Superior temporal gyrus (tissue), 1 donor: ENCODE measurements around the gene ATP13A5.

Experiments used
- DNase-seq: peaks from one replicate; pipeline ENCODE4 v3.0.0-alpha.2; 2016; ENCODE audit errors: extremely low spot score

The ATP13A5 gene

DNA sequence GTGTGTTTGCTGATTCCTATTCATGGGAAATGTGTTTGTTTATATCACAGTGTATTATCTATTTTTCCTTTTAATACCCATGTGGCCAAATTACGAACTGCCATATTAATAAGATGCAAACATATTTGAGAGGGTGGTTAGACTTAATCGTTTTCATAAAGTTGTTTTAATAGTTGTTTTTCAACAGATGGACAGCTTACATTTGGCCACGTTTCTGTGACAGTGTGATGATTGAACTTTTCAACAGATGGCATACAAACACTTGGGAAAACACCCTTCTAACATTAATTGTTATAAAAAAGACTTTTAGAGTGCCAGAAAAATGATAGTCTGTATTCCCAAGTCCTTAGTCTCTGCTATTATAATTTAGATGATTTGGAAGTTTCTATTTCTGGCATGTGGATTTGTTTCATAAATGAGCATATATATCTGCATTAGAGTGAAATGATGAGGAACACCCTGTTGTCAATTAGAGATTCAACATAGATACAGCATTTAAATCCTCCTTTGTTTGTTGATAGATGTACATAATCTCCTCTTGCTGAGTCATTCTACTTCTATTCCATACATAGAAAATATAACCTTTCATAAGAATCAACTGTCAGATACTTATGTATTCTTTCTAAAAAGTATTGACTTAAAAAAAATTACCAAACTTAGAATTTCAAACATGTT, 124.4 kb downstream of the ATP13A5 start:
- no peak for DNase-seq

GRCh38 chr3:193250492-193250891, 128.1 kb downstream of the ATP13A5 start:
- DNase-seq, result no peak

- no peak for DNase-seq
Observed at GRCh38 chr3:193248848-193249468, 129.6 kb downstream of the ATP13A5 start.

DNA sequence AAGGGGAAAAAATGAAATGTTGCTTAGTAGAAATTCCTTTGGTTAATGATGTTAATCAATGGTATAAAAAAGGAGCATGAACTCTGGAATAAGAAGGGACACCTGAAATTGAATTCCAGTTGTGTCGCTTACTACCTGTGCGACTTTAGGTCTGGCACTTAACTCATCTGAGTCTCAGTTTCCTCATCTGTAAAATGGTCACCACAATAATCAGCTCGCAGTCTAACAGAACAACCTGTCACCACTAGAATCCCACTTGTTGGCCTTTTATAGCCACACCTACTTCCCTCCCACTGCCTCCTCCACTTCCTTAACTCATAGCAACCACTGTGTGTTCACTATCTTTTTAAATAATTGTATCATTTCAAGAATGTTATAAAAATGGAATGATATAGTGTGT, 135.0 kb downstream of the ATP13A5 start:
- no peak for DNase-seq

DNA sequence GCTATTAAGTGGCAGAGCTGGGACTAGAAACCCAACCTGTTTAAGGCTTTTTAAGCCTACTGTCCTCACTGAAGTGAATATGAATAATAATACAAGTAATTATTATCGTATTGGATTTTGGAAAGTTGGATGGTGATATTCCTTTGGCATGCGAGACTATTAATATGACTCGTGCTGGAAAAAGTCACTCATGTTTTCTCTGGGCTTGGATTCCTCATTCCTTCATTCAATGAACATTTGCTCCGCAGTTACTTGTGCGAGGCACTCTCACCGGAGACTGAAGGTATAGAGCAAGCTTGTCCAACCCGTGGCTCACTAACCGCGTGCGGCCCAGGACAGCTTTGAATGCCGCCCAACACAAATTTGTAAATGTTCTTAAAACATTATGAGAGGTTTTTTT, 136.8 kb downstream of the ATP13A5 start:
- peak; percentile 32 for DNase-seq

- peak; percentile 35 for DNase-seq
Observed at GRCh38 chr3:193240850-193241706, 137.5 kb downstream of the ATP13A5 start, which contains the start of gene PLAAT1. TSS of gene PLAAT1 (plus strand) at chr3:193241222. CDS start at chr3:193255651, 14,429 bp downstream.

DNA sequence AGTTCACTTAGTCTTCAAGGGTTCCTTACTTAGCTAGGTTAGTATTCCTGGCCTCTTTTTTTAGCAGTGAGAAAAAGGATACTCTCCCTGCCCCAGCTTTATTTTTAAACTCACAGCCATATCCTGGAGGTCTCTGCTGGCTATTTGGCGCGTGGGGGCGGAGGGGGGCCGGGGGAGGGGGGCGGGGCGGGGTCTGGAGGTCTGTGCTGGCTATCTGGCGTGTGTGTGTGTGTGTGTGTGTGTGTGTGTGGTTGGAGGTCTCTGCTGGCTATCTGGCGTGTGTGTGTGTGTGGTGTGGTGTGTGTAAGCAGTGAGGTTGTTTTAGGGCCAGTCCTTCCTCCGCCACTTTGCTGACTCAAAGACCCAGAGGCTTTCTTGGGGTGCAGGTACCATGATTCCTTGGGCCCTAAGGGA, 138.1 kb downstream of the ATP13A5 start:
- DNase-seq, result no peak

DNA sequence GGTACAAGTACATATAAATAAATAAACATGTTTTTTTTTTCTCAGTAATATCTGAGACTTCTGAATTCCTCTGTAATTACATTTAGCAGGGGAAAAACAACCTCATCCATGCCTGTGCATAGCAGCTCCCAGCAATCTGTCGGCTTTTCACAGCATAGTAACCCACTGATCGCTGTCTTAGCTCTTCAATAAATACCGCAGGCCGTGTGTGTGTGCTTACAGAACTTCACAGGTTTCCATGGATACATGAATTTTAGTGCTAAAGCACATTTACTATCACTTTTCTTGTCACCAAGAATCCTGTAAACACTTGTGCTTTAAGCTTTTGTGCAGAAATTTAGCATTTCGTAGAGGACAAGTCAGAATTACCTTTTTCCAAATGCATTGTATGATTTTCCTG, 141.5 kb downstream of the ATP13A5 start:
- DNase-seq, result peak; percentile 37

DNA sequence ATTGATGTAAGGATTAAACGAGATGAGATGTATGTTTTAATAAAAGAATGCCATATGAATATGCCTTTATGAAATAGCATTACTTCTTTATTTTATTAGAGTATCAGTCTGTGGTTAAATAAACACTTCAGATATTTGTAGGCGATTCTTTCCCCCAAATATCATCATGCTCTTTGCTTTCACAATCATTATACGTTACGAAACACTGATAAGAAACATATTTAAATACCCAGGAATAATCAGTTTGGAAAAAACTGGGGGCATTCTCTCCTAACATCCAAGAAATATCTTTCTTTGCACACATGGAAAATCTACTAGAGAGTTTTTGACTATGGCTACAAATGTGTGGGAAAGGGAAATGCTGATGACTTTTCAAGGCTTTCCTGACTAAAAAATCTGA, 142.0 kb downstream of the ATP13A5 start:
- no peak for DNase-seq

DNA sequence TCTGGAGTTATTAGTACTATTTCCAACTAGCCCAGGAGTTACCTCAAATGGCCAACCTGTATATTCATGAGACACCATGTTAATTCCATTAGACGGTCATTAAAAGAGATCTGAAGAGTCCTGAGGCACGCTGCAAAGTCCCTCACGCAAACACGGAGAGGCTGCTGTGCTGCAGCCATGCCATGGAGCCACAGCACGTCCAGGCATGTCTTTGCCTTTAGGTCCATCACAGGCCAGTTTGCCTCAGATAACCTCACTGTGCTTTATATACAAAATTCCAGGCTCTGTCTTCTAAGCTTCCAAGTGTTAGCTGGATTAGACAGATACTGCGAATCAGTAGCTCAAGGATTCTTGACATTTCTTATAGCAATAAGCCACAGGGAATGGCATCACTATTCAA, 147.4 kb downstream of the ATP13A5 start:
- DNase-seq, result no peak

GRCh38 chr3:193230610-193231009, 147.9 kb downstream of the ATP13A5 start:
- DNase-seq, result no peak

DNA sequence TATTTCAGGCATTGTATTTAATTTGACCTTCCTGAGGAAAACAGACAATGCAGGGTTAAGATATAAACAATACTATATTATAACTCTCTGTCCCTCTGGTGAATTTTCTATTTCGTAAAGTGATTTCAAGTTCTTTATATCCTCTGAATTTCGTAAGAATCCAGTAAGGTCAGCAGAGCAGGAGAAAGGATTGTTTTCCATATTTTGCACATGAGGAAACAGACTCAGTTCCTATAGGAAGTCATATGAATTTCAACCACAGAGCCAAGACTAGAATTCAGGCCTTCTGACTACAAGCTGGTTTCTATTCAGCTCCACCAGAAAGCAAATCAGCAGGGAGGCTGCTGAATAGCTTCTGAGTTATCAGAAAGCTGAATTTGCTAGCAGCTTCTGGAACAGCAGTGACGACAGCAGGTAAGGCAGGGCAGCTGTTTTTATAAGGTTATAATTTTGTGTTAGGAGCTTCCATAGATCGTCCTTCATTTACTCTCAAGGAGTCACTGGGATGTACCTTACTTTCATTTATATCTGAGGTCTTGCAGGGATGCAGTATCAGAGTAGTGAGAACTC, 148.6 kb downstream of the ATP13A5 start:
- DNase-seq, result no peak

DNA sequence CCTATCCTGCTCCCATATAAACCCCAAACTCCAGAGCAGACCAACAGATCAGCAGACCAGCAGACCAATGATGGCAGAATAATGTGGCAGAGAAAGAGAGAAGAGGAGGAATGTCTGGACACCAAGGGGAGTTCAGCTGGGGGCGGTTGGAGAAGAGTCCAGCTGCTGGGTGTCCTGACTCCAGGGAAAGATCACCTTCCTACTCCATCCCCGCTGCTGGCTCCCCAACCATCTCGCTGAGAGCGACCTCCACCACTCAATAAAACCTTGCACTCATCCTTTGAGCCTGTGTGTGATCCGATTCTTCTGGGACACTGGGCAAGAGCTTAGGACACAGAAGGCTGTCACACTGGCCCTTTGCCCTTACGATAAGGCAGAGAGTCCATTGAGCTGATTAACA, 150.3 kb downstream of the ATP13A5 start:
- DNase-seq, result no peak

GRCh38 chr3:193225302-193226125, 153.0 kb downstream of the ATP13A5 start:
- DNase-seq, result no peak
